Mucosa of gallbladder (tissue), 1 donor: Measurements from ENCODE around the gene POR. TPM values are rescaled to one million over a fixed set of nuclear protein-coding genes. Genes with fewer than 3 reads are reported as not detected.

Source experiments
- DNase-seq: peaks from one replicate; pipeline ENCODE4 v3.0.0-alpha.2; 2020; ENCODE audit warnings: low spot score
- total RNA-seq: library from RNA; stranded (reverse); gene quantifications from one replicate; pipeline ENCODE4 v1.2.1, GENCODE V29; 2021
- donor health status: DM: no; HTN: no; CAD: no.

Gene POR
- total RNA-seq, 1 donor from 2014 or later = 195 TPM

DNA sequence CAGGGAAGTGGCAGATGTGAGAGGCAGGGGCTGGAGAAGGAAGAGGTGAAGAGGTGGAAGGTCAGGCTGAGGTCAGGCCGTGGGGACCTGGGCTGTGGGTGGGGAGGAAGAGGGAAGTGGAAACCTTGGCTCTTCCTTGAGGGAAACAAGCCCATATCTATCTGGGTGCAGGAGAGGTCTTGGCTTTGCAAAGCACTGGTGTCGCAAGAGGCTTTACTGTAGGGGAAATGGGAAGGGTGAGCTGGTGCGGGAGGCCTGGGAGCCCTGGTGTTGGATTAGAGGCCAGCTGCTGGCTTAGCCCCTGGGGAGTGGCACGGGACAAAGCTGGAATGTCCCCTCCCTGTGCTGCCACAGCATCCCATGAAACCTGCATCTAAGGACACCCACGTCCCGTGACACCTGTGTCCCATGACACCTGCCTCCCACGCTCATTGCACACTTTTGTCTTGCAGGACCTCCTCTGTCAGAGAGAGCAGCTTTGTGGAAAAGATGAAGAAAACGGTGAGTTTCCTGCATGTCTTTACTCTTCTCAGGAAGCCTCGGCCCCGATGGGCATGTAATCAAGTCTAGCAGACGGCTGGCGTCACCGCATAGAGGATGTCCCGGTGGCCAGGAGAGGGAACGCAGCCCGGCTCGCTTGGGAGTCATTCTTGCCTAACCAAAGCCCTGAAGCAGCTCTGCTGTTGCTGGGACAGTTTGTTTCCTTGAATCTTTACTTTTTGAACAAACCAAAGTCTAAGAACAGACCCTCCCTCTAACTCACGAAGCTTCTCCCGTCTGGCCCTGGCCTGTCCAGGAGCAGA, 57.2 kb downstream of the POR start:
- no peak for DNase-seq

DNA sequence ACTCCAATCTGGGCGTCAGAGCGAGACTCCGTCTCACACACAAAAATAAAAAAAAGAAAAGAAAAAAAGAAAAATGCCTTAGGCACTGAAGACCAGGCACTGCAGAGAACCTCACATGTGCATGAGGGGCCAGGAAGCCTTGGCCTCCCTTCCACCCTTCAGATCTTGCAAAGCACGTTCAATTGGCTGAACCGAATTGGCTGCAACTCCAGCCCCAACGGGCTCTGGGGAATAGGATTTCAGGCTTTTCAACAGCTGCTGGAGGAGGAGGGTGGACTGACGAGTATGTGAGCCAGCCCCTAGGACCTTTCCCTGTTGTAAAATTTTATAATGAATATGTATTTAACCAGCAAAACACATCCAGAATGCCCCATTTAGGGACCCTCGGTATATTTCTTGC, 62.8 kb downstream of the POR start:
- no peak for DNase-seq

DNA sequence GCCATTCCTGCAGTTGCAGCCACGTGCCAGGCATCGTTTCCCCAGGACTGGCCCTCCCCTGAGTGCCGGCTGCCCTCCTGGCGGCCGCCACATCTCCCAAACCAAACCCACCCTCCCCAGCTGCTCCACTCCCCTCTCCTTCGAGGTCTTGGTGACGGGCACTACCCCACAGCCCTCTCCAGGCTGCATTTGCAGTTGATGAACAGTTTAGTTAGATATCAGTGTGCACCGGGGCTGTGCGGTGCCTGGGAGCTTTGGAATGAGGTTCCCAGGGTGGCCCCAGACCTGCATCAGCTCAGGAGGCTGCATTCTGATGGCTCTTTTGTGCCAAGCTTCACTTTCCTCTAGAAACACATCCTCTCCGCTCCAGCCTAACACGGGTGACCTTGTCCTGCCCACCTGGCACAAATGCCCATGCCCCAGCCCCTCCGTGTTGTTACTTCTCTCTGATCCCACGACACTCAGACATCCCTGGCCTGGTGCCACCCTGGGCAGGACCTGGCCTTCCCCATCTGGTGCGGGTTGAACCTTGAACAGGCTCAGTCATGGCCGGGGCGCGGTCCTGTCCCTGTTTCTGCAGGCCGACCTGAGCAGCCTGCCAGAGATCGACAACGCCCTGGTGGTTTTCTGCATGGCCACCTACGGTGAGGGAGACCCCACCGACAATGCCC, 64.9 kb downstream of the POR start:
- peak; percentile 73 for DNase-seq

DNA sequence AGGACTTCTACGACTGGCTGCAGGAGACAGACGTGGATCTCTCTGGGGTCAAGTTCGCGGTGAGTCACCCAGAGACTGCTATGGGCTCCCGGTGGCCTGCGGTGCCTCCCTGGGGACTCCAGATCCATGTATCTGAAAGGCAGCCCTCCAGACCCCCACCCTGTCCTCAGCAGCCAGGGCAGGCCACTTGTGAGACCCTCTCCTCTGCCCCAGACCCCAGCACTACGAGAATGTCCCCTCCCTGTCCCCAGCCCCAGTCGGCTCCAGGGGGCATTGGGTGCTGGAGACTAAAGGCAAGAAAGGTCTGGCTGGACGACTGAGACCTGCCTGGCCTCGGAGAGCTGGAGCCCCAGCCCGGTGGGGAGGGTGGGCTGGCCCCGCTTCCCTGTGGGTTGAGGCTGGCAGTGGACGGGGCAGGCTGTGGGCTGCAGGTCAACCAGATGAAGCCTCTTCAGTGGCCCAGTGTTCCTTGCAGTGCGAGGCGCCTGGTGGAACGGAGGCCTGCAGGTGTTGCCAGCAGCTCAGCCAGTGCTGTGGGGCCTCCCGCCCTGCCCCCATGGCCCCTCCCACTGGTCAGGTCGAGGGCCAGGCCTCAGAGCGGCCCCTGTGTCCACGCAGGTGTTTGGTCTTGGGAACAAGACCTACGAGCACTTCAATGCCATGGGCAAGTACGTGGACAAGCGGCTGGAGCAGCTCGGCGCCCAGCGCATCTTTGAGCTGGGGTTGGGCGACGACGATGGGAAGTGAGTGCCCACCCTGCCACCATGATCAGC, 65.7 kb downstream of the POR start:
- DNase-seq = no peak

DNA sequence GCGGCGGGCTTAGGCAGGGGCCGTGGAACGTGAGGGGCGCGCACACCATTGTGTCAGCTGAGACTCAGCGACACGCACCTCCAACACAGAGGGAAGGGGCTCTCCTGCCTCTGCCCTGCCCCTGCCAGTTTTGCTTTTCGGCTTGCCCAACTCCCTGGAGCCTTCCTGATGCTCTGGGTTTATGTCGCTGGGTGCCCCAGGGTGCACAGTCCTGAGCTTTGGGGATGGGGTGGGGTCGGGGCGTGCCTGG, 66.2 kb downstream of the POR start:
- DNase-seq = no peak

DNA sequence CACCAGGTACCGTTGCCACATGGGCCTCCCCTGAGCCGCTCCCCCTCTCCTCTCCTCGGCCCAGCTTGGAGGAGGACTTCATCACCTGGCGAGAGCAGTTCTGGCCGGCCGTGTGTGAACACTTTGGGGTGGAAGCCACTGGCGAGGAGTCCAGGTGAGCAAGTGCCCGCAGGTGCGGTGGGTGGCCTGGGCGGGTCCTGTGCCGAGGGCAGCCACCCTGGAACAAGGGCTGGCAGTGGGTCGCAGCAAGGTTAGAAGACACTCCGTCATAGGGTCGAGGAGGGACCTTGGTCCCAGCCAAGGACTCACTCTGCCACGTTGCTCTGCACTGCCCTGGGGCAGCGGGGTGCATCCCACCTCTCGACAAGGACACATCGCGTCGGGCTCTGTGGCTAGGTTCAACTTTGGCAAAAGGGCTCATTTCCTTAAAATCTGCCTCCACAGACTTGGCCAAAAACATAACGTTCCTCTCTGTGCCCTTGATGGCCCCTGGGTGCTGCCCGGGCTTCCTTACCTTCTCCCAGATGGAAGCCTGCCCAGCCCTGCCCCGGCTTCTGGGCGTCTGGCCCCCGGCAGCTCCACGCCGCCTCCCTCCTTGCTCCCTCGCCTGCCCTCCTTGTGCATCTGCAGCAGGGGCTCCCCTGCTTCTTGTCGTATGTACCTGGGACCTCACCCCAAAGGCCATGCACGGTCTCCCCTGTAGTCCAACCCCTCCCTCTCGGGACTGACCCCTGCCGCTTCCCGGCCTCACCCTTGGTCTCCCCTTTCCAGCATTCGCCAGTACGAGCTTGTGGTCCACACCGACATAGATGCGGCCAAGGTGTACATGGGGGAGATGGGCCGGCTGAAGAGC, 66.7 kb downstream of the POR start:
- no peak for DNase-seq

DNA sequence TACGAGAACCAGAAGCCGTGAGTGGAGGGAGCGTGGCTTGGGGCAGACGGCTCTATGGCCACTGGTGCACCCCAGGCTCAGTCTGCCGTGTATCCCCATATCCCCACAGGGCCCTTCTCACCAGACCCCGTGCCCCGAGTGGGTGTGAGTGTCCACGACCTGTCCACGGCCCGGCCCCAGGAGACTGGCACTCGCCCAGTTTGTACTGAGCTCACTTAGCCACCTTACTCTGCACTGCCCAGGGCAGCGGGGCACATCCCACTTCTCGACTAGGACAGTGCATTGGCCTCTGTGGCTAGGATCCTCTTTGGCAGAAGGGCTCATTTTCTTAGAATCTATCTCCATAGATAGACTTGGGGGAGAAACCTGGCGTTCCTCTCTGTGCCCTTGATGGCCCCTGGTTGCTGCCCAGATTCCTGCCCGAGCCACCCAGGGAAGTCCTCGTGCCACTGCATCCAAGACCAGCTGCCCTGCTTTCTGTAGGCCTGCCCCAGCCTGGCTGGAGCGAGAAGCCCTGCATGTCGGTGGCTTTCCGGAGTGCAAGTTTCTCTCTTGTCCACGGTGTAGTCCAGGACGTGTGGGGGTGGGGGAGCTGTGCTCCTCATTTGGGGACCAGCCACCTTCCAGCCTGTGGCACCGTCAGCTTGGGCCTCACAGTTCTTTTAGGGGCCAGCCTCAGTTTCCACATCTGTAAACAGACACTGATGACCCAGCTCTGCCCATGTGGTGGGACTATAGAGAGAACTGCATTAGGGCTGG, 67.5 kb downstream of the POR start:
- DNase-seq = no peak

DNA sequence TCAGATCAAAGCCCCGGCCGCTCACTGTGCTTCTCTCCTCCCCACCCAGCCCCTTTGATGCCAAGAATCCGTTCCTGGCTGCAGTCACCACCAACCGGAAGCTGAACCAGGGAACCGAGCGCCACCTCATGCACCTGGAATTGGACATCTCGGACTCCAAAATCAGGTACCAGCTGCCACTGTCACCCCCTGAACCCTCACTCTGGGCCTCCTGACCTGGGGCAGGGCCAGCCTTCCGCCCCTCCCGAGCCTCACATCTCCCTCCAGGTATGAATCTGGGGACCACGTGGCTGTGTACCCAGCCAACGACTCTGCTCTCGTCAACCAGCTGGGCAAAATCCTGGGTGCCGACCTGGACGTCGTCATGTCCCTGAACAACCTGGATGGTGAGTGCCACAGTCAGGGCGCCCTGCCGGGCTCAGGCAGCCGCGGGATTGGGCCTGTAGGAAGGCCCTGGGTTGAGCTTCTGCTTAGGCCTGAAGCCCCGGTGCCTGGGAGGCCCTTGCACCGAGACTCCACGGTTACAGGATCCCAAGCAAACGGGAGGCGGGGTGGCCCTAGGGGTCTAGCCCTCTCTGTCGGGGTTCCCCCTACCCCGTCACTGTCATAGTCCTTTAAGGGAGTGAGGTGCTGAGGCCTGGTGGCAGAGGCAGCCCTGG, 68.6 kb downstream of the POR start:
- DNase-seq = no peak

DNA sequence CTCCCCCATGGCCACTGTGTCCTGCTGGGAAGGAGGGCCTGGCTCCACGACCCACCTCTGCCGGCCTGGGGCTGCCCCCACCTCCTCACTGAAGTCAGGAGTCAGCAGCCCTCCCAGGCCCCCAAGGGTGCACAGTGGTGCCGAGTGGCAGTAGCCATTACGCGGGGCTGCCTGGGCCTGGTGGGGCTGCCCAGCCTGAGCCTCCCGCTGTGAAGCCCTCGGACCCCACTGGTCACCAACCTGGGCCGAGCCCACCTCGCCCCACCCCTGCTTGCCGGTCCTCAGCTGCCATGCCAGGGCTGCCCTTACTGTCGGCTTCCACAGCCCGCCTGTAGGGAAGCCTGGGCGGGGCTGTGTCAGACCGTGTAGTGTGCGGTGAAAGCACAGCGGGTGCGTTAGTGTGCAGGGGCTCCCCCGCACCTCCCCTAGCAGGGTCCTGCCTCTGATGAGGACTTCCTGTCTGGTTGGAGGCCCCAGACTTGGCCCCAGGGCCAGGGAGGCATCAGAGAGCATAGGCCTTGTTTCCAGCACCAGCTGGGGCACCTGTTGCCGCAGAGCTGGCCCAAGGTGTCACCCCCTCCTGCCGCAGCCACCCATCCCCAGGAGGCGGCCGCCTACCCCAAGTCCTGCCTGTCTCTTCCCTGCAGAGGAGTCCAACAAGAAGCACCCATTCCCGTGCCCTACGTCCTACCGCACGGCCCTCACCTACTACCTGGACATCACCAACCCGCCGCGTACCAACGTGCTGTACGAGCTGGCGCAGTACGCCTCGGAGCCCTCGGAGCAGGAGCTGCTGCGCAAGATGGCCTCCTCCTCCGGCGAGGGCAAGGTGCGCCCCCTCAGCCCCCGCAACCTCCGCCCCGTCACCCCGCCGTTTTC, 69.4 kb downstream of the POR start:
- no peak for DNase-seq

DNA sequence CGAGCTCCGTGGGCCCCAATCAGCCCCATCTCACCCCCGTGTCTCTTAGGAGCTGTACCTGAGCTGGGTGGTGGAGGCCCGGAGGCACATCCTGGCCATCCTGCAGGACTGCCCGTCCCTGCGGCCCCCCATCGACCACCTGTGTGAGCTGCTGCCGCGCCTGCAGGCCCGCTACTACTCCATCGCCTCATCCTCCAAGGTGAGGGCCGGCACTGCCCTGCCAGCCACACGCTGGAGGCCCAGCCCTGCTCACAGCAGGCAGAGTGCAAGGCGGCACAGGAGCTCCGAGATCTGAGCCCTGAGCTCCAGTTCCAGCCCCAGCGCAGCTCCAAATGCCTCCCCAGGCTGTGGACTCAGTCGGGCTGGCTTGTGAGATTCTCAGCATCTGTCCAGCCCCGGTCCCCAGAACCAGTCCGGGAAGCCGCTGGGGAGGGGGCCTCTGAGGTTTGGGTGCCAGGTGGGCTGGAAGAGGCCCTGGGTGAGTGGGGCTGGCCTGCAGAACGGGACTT, 70.1 kb downstream of the POR start:
- DNase-seq = no peak

DNA sequence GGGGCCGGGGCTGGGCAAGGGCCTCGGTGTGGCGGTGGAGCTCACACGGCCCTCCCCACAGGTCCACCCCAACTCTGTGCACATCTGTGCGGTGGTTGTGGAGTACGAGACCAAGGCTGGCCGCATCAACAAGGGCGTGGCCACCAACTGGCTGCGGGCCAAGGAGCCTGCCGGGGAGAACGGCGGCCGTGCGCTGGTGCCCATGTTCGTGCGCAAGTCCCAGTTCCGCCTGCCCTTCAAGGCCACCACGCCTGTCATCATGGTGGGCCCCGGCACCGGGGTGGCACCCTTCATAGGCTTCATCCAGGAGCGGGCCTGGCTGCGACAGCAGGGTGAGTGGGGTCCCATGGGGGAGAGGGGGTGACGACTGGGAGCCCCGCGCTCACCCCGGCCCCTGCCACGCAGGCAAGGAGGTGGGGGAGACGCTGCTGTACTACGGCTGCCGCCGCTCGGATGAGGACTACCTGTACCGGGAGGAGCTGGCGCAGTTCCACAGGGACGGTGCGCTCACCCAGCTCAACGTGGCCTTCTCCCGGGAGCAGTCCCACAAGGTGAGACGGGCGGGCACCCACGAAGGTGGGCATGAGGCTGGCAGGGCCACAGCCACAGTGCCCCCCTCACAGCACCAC, 70.7 kb downstream of the POR start:
- DNase-seq = no peak

DNA sequence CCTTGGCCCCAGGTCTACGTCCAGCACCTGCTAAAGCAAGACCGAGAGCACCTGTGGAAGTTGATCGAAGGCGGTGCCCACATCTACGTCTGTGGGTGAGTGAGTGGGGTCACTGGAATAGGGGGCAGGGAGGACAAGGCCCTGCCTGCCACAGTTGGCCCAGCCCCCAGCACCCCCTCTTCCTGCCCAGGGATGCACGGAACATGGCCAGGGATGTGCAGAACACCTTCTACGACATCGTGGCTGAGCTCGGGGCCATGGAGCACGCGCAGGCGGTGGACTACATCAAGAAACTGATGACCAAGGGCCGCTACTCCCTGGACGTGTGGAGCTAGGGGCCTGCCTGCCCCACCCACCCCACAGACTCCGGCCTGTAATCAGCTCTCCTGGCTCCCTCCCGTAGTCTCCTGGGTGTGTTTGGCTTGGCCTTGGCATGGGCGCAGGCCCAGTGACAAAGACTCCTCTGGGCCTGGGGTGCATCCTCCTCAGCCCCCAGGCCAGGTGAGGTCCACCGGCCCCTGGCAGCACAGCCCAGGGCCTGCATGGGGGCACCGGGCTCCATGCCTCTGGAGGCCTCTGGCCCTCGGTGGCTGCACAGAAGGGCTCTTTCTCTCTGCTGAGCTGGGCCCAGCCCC, 71.3 kb downstream of the POR start:
- no peak for DNase-seq

DNA sequence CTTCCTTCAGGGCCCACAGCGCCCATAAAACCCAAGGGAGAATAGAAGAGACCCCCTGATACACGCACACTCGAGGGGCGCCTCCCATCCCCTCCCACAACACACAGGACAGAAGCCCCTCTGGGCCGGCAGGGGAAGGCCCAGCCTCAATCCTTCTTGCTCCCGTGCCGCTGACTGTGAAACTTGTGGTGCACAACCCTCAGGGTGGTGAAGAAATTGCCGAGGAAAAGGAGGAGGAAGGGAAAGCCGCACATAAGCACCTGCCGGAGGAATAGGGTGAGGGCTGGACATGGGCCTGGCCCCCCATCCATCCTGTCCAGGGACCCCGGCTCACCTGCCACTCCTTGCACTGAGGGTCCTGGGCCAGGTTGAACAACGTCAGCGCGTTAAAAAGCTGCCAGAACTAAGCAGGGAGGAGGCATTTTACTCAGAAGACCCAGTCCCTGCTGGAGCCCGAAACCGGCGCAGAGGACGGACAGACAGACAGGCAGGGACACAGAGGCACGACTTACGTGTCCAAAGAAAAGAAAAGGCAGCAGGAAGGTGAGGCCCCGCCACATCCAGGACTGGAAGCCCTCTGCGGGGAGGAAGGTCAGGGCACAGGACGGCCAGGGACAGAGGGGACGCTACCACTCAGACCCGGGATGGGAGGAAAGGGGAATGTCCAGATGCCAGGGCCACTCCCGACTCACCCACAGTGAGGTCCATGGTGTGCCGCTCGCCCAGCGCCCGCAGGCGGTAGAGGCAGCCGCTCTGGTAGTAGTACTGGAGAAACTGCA, 72.3 kb downstream of the POR start:
- DNase-seq = no peak

DNA sequence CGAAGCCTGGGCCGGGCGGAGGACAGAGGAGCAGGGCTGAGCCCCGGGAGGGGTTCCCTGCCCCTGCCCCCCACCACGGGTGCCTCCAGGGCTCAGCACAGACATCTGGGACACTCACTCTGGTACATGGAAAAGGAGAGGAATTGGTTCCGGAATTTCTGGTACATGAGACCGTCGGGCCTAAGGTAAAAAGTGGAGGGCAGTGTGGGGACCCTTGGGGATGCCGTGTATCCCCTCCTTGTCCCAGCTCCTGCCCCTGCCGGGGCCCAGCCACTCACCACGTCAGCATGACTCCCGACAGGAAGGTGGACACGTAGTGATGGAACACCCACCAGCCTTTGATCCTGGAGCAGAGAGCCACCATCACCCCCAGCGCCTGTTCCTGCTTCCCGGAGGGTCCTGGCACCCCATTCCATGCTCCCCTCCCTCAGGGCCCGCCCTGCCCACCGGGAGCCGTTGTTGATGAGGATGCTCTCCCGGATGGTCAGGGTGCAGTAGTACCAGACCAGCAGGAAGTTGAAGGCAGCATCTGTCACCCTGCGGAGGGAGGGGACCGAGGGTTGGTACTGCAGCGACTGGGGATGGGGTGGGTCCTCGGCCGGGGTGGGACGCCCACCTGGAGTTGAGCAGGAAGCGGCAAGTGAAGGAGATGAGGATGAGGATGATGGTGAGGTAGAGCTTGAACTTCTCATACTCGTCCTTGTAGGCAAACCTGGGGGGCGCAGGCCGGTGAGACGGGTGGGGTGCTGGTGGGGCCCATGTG, 73.0 kb downstream of the POR start:
- DNase-seq = no peak

DNA sequence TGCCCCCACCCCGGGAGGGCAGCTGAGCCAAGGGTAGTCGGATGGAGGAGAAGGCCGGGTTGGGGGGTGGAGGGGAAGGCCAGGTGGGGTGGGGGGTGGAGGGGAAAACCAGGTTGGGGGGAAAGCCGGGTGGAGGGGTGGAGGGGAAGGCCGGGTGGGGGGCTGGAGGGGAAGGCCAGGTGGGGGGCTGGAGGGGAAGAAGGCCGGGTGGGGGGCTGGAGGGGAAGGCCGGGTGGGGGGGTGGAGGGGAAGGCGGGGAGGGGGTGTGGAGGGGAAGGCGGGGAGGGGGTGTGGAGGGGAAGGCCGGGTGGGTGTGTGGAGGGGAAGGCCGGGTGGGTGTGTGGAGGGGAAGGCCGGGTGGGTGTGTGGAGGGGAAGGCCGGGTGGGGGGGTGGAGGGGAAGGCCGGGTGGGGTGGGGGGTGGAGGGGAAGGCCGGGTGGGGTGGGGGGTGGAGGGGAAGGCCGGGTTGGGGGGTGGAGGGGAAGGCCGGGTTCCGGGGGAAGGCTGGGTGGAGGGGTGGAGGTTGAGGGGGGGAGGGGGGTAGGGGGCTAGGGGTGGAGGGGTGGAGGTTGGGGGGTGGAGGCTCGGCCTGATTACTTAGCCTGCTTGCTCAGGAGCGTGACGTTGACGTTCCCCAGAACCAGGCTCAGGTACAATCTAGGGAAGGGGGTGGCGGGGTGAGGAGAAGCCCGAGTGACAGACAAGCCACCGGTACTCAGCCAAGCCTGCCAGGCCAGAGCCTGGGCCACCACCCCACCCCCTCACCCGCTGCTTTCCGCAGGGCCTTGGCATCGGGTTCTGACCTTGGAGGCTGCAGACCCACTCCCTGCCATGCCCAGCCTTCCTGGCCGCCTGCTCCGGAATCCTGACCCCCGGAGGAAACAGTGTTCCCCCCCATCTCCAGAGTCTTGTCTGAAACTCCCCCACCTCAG, 73.9 kb downstream of the POR start:
- DNase-seq = no peak
